ENCODE measurements around the gene KCNJ1. TPM values are rescaled to one million over a fixed set of nuclear protein-coding genes. Genes with fewer than 3 reads are reported as not detected.

The KCNJ1 gene
- total and polyA plus RNA-seq, 4 donors, result 0.01 to 0.31 (median 0.14) TPM

GRCh38 chr11:128884703-128885338, 17.7 kb upstream of the KCNJ1 start:
- no peaks in the 10 kb centered on the region for H3K9me3 ChIP-seq (ENCODE audit: control insufficient read depth in 4 of 4, insufficient read depth in 3 of 4, low read length in 3 of 4)
- no peak overlapping the region for H3K9ac ChIP-seq (ENCODE audit: insufficient read depth in 1 of 2, low read length in 2 of 2)
- DNase-seq (peak; percentile 73 to 79 (median 78)), ATAC-seq (ENCODE audit: insufficient read depth, low FRiP score) (peak; percentile 77)
- H3K27me3 ChIP-seq (ENCODE audit: control insufficient read depth in 3 of 3, insufficient read depth in 3 of 3, low read length in 2 of 3), result peaks cover 0 to 22% (median 21%) of the 10 kb centered on the region in 3 donors
- peak; percentile 83 for TF ChIP-seq CTCF (IDR thresholded peaks at IDR 0.05; ENCODE audit: control extremely low read depth, extremely low read depth)
- H3K27ac ChIP-seq (ENCODE audit: low read depth in 1 of 2, low read length in 1 of 2), result no peak overlapping the region
- no peaks in the 10 kb centered on the region for H3K4me1 ChIP-seq (ENCODE audit: control insufficient read depth in 5 of 5, insufficient read depth in 5 of 5, low read length in 5 of 5)
- H3K4me3 ChIP-seq, result no peak overlapping the region
- H3K36me3 ChIP-seq (ENCODE audit: control insufficient read depth in 4 of 4, insufficient read depth in 4 of 4, low read length in 4 of 4), result no peaks in the 10 kb centered on the region
- 29% methylated on average over 12 of the region's 12 CpGs for WGBS, 2 donors

- no peak overlapping the region for H3K27ac ChIP-seq (ENCODE audit: low read depth in 1 of 2, low read length in 1 of 2)
- H3K4me1 ChIP-seq (ENCODE audit: control insufficient read depth in 5 of 5, insufficient read depth in 5 of 5, low read length in 5 of 5), result no peaks in the 10 kb centered on the region
- H3K36me3 ChIP-seq (ENCODE audit: control insufficient read depth in 4 of 4, insufficient read depth in 4 of 4, low read length in 4 of 4), result no peaks in the 10 kb centered on the region
- no peak overlapping the region for H3K9ac ChIP-seq (ENCODE audit: insufficient read depth in 1 of 2, low read length in 2 of 2)
- no peaks in the 10 kb centered on the region for H3K9me3 ChIP-seq (ENCODE audit: control insufficient read depth in 4 of 4, insufficient read depth in 3 of 4, low read length in 3 of 4)
- DNase-seq, result no peak
- H3K4me3 ChIP-seq, result no peak overlapping the region
- WGBS, 2 donors, result 34 to 42% methylated on average over 4 of the region's 4 CpGs
- H3K27me3 ChIP-seq (ENCODE audit: control insufficient read depth in 3 of 3, insufficient read depth in 3 of 3, low read length in 2 of 3), result peaks cover 0 to 17% (median 17%) of the 10 kb centered on the region in 3 donors
- no peak for TF ChIP-seq CTCF (IDR thresholded peaks at IDR 0.05; ENCODE audit: control extremely low read depth, extremely low read depth)
- no peak for ATAC-seq (ENCODE audit: insufficient read depth, low FRiP score)
Observed at GRCh38 chr11:128884054-128884453, 17.0 kb upstream of the KCNJ1 start.

GRCh38 chr11:128882451-128882850, 15.4 kb upstream of the KCNJ1 start:
- Histone ChIP-seq H3K4me1 (ENCODE audit: control insufficient read depth in 5 of 5, insufficient read depth in 5 of 5, low read length in 5 of 5) (no peaks in the 10 kb centered on the region), H3K9ac (ENCODE audit: insufficient read depth in 1 of 2, low read length in 2 of 2) (no peak overlapping the region), H3K9me3 (ENCODE audit: control insufficient read depth in 4 of 4, insufficient read depth in 3 of 4, low read length in 3 of 4) (no peaks in the 10 kb centered on the region), H3K27me3 (ENCODE audit: control insufficient read depth in 3 of 3, insufficient read depth in 3 of 3, low read length in 2 of 3) (peaks cover 0 to 9% (median 7%) of the 10 kb centered on the region in 3 donors), H3K27ac (ENCODE audit: low read depth in 1 of 2, low read length in 1 of 2) (no peak overlapping the region), H3K36me3 (ENCODE audit: control insufficient read depth in 4 of 4, insufficient read depth in 4 of 4, low read length in 4 of 4) (no peaks in the 10 kb centered on the region), H3K4me3 (no peak overlapping the region)
- DNase-seq (no peak), ATAC-seq (ENCODE audit: insufficient read depth, low FRiP score) (no peak)
- 78 to 91% methylated on average over 5 of the region's 5 CpGs for WGBS, 2 donors
- TF ChIP-seq CTCF (IDR thresholded peaks at IDR 0.05; ENCODE audit: control extremely low read depth, extremely low read depth), result no peak

GRCh38 chr11:128881221-128881620, 14.1 kb upstream of the KCNJ1 start:
- WGBS, 2 donors, result 88 to 90% methylated on average over 8 of the region's 8 CpGs
- Histone ChIP-seq H3K9me3 (ENCODE audit: control insufficient read depth in 4 of 4, insufficient read depth in 3 of 4, low read length in 3 of 4) (no peaks in the 10 kb centered on the region), H3K36me3 (ENCODE audit: control insufficient read depth in 4 of 4, insufficient read depth in 4 of 4, low read length in 4 of 4) (no peaks in the 10 kb centered on the region), H3K27me3 (ENCODE audit: control insufficient read depth in 3 of 3, insufficient read depth in 3 of 3, low read length in 2 of 3) (peaks cover 0 to 3% (median 2%) of the 10 kb centered on the region in 3 donors), H3K4me1 (ENCODE audit: control insufficient read depth in 5 of 5, insufficient read depth in 5 of 5, low read length in 5 of 5) (no peaks in the 10 kb centered on the region), H3K9ac (ENCODE audit: insufficient read depth in 1 of 2, low read length in 2 of 2) (no peak overlapping the region), H3K4me3 (no peak overlapping the region), H3K27ac (ENCODE audit: low read depth in 1 of 2, low read length in 1 of 2) (no peak overlapping the region)
- ATAC-seq (ENCODE audit: insufficient read depth, low FRiP score) (no peak), DNase-seq (no peak)
- TF ChIP-seq CTCF (IDR thresholded peaks at IDR 0.05; ENCODE audit: control extremely low read depth, extremely low read depth), result no peak

Measured in lung (tissue), 12 donors.